Neural progenitor cell (in vitro differentiated cells): ENCODE results near the gene PCNT. TPM values are rescaled to one million over a fixed set of nuclear protein-coding genes. Genes with fewer than 3 reads are reported as not detected.
A peak's percentile ranks its signal among the peaks of the same experiment; 100 is the strongest.

Experiments
- DNase-seq: peaks from one replicate; pipeline ENCODE4 v3.0.0-alpha.2; 2016; ENCODE audit warnings: low spot score
- H2AFZ ChIP-seq: fragments of 200-600 bp; sonication (generic); replicated peaks from 2 replicates; pipeline ENCODE4 v1.6.1; 2016; ENCODE audit warnings: antibody characterized with exemption
- H3F3A ChIP-seq: fragments of 200-600 bp; sonication (generic); 2 replicates; pipeline ENCODE4 v1.6.1; 2016; ENCODE audit warnings: antibody characterized with exemption, low read depth
- H3K27ac ChIP-seq: fragments of 200-600 bp; sonication (generic); 2 replicates; pipeline ENCODE4 v1.5.1; 2016; ENCODE audit warnings: mild to moderate bottlenecking
- H3K27me3 ChIP-seq: fragments of 200-600 bp; sonication (generic); 2 replicates; pipeline ENCODE4 v1.6.1; 2016; ENCODE audit warnings: mild to moderate bottlenecking, moderate library complexity
- H3K36me3 ChIP-seq: fragments of 200-600 bp; sonication (generic); 2 replicates; pipeline ENCODE4 v1.5.1; 2016
- H3K4me1 ChIP-seq: fragments of 200-600 bp; sonication (generic); 2 replicates; pipeline ENCODE4 v1.6.1; 2016; ENCODE audit warnings: mixed run types
- H3K4me2 ChIP-seq: fragments of 200-600 bp; sonication (generic); 2 replicates; pipeline ENCODE4 v1.6.1; 2016
- H3K4me3 ChIP-seq: fragments of 200-600 bp; sonication (generic); 2 replicates; pipeline ENCODE4 v1.5.1; 2016
- H3K79me2 ChIP-seq: fragments of 200-600 bp; sonication (generic); 2 replicates; pipeline ENCODE4 v1.6.1; 2016; ENCODE audit warnings: low read depth
- H3K9ac ChIP-seq: fragments of 200-600 bp; sonication (generic); 2 replicates; pipeline ENCODE4 v1.6.1; 2016
- H3K9me3 ChIP-seq: fragments of 200-600 bp; sonication (generic); 2 replicates; pipeline ENCODE4 v1.5.1; 2016; ENCODE audit warnings: low read depth
- H4K20me1 ChIP-seq: fragments of 200-600 bp; sonication (generic); 2 replicates; pipeline ENCODE4 v1.6.1; 2016; ENCODE audit warnings: low read depth
- H3K27ac Mint-ChIP-seq: 3 replicates; pipeline ENCODE4 v1.8.0; 2021; ENCODE audit warnings: mixed read lengths
- H3K27me3 Mint-ChIP-seq: 2 replicates; pipeline ENCODE4 v1.8.0; 2022; ENCODE audit warnings: low read depth, mild to moderate bottlenecking, inconsistent platforms, moderate library complexity, mixed read lengths; ENCODE audit not compliant: insufficient read depth
- H3K36me3 Mint-ChIP-seq: 3 replicates; pipeline ENCODE4 v1.8.0; 2021; ENCODE audit warnings: mixed read lengths
- H3K4me1 Mint-ChIP-seq: 3 replicates; pipeline ENCODE4 v1.8.0; 2021; ENCODE audit warnings: mixed read lengths
- H3K4me3 Mint-ChIP-seq: 3 replicates; pipeline ENCODE4 v1.8.0; 2021; ENCODE audit warnings: mild to moderate bottlenecking, moderate library complexity, mixed read lengths
- H3K9me3 Mint-ChIP-seq: 3 replicates; pipeline ENCODE4 v1.8.0; 2020; ENCODE audit warnings: mixed read lengths
- EZH2 ChIP-seq: fragments of 200-600 bp; sonication (generic); IDR thresholded peaks from 2 replicates; pipeline ENCODE4 v1.6.1; 2017; ENCODE audit warnings: antibody characterized with exemption, mild to moderate bottlenecking, moderate library complexity
- EZH2phosphoT487 ChIP-seq: fragments of 200-600 bp; sonication (generic); IDR thresholded peaks from 2 replicates; pipeline ENCODE4 v1.6.1; 2017; ENCODE audit warnings: antibody characterized with exemption
- total RNA-seq: library from RNA; depleted of rRNA; stranded (reverse); fragments of >200 nt; gene quantifications from 2 replicates; pipeline ENCODE4 v1.2.3, GENCODE V29; 2015; ENCODE audit warnings: low replicate concordance
- TF ChIP-seq, protein P1 (sequence below): fragments of 200-600 bp; sonication (generic); IDR thresholded peaks from 2 replicates; pipeline ENCODE4 v1.5.1; 2017; ENCODE audit warnings: antibody characterized with exemption, mild to moderate bottlenecking

PCNT gene
- total RNA-seq, 1 donor from 2014 or later: 42.0 TPM

- H3K27me3 Mint-ChIP-seq: peaks cover 11% of the 10 kb centered on the region
- no peaks in the 10 kb centered on the region for H3K27me3 ChIP-seq
- peak overlapping the region; percentile 99 for H3K4me3 Mint-ChIP-seq
- H3K4me2 ChIP-seq: peak overlapping the region; percentile 91
- peaks cover 32% of the 10 kb centered on the region for H3K4me1 ChIP-seq
- H3K27ac ChIP-seq: peak overlapping the region; percentile 97
- H3K79me2 ChIP-seq: peaks cover 88% of the 10 kb centered on the region
- peaks cover 28% of the 10 kb centered on the region for H3F3A ChIP-seq
- TF ChIP-seq EZH2phosphoT487 (no peak), EZH2 (no peak)
- TF ChIP-seq, protein P1, sequence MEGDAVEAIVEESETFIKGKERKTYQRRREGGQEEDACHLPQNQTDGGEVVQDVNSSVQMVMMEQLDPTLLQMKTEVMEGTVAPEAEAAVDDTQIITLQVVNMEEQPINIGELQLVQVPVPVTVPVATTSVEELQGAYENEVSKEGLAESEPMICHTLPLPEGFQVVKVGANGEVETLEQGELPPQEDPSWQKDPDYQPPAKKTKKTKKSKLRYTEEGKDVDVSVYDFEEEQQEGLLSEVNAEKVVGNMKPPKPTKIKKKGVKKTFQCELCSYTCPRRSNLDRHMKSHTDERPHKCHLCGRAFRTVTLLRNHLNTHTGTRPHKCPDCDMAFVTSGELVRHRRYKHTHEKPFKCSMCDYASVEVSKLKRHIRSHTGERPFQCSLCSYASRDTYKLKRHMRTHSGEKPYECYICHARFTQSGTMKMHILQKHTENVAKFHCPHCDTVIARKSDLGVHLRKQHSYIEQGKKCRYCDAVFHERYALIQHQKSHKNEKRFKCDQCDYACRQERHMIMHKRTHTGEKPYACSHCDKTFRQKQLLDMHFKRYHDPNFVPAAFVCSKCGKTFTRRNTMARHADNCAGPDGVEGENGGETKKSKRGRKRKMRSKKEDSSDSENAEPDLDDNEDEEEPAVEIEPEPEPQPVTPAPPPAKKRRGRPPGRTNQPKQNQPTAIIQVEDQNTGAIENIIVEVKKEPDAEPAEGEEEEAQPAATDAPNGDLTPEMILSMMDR: no peak
- peak overlapping the region; percentile 86 for H3K9ac ChIP-seq
- no peaks in the 10 kb centered on the region for H3K9me3 ChIP-seq
- no peak overlapping the region for H3K27ac Mint-ChIP-seq
- H3K36me3 Mint-ChIP-seq: peaks cover 20% of the 10 kb centered on the region
- H4K20me1 ChIP-seq: peaks cover 36% of the 10 kb centered on the region
- peak overlapping the region; percentile 99 for H3K4me3 ChIP-seq
- no peaks in the 10 kb centered on the region for H3K9me3 Mint-ChIP-seq
- peak; percentile 92 for DNase-seq
- no peaks in the 10 kb centered on the region for H3K36me3 ChIP-seq
- H2AFZ ChIP-seq: peak overlapping the region; percentile 99
- H3K4me1 Mint-ChIP-seq: peaks cover 33% of the 10 kb centered on the region
Observed at GRCh38 chr21:46324390-46325072, 575 bp downstream of the PCNT start.

GRCh38 chr21:46325073-46325912 is 1.3 kb downstream of the PCNT start:
- TF ChIP-seq, protein P1: peak; percentile 40
- no peak for TF ChIP-seq EZH2phosphoT487
- Histone ChIP-seq H3K9me3 (no peaks in the 10 kb centered on the region), H3K36me3 (no peaks in the 10 kb centered on the region), H3F3A (peaks cover 28% of the 10 kb centered on the region), H3K9ac (peak overlapping the region; percentile 47), H3K4me3 (peak overlapping the region; percentile 99), H3K4me2 (peak overlapping the region; percentile 91), H3K27me3 (no peaks in the 10 kb centered on the region), H3K4me1 (peaks cover 32% of the 10 kb centered on the region), H2AFZ (peak overlapping the region; percentile 42), H3K79me2 (peaks cover 88% of the 10 kb centered on the region), H3K27ac (peak overlapping the region; percentile 65), H4K20me1 (peaks cover 29% of the 10 kb centered on the region)
- H3K4me3 Mint-ChIP-seq: peak overlapping the region; percentile 93
- H3K4me1 Mint-ChIP-seq: peaks cover 33% of the 10 kb centered on the region
- DNase-seq: peak; percentile 83
- H3K27me3 Mint-ChIP-seq: peaks cover 11% of the 10 kb centered on the region
- peak overlapping the region; percentile 35 for H3K27ac Mint-ChIP-seq
- H3K36me3 Mint-ChIP-seq: peaks cover 20% of the 10 kb centered on the region
- H3K9me3 Mint-ChIP-seq: no peaks in the 10 kb centered on the region

DNA sequence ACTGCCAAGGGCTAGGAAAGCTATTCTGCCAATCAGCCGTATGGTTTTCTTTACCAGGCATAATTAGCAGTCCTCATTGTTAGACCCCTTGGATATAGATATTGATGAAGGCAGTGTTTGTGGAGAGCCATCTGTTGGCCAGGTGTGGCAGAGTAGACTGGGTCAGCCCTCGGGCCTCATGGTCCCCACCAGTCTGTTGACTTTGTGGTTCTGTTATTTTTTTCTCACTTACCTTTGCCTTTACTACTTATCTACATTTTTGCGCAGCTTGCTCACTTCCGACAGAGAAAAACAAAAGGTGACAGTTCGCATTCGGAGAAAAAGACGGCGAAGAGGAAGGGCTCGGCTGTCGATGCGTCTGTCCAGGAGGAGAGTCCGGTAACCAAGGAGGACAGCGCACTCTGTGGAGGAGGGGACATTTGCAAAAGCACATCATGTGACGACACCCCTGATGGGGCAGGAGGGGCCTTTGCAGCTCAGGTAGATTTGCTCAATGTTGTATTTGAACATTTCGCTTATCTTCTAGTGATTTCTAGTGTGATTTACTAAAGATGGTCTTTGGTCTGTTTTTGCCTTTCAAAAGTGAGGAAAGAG is 2.3 kb downstream of the PCNT start:
- Mint-ChIP-seq H3K27me3 (peaks cover 11% of the 10 kb centered on the region), H3K27ac (no peak overlapping the region)

More for the DNA sequence above, 2.3 kb downstream of the PCNT start:
- H3K4me1 ChIP-seq: peaks cover 23% of the 10 kb centered on the region
- no peak overlapping the region for H3K27ac ChIP-seq
- no peaks in the 10 kb centered on the region for H3K9me3 ChIP-seq
- H3K9ac ChIP-seq: no peak overlapping the region
- H3K36me3 ChIP-seq: no peaks in the 10 kb centered on the region
- H3K36me3 Mint-ChIP-seq: peaks cover 14% of the 10 kb centered on the region
- H3K79me2 ChIP-seq: peaks cover 85% of the 10 kb centered on the region
- no peak for DNase-seq
- peak overlapping the region; percentile 60 for H3K4me3 Mint-ChIP-seq
- peaks cover 20% of the 10 kb centered on the region for H4K20me1 ChIP-seq
- H3K9me3 Mint-ChIP-seq: no peaks in the 10 kb centered on the region
- H3K4me1 Mint-ChIP-seq: peaks cover 26% of the 10 kb centered on the region
- H3F3A ChIP-seq: peaks cover 25% of the 10 kb centered on the region
- H3K4me3 ChIP-seq: peak overlapping the region; percentile 99
- TF ChIP-seq, protein P1: peak; percentile 12
- no peak for TF ChIP-seq EZH2
- no peak overlapping the region for H2AFZ ChIP-seq
- no peaks in the 10 kb centered on the region for H3K27me3 ChIP-seq
- H3K4me2 ChIP-seq: peak overlapping the region; percentile 91
